A673 (cell line): ENCODE data around the gene SGCD. TPM values are rescaled to one million over a fixed set of nuclear protein-coding genes. Genes with fewer than 3 reads are reported as not detected.

Experiments
- BruUV-seq: library from RNA; stranded (reverse); fragments of 400-500 nt; replicated peaks from 2 replicates; lab custom pipeline; 2021; lab: Mats Ljungman, UMichigan
- CTCF ChIA-PET: fragments of 300-600 bp; sonication (Branson Sonifier 250); formaldehyde crosslinking; loops from one replicate; lab custom pipeline; 2022; ENCODE audit warnings: antibody characterized with exemption; lab: Charles Lee
- POLR2A ChIA-PET: fragments of 300-600 bp; sonication (Branson Sonifier 250); formaldehyde crosslinking; loops from one replicate; lab custom pipeline; 2022; ENCODE audit warnings: antibody characterized with exemption; ENCODE audit not compliant: low non-redundant PET; lab: Charles Lee
- DNase-seq: peaks from one replicate; pipeline ENCODE4 v3.0.0-alpha.2; 2015; ENCODE audit warnings: low spot score
- H3K27ac ChIP-seq: fragments of 200-600 bp; sonication (generic); 2 replicates; pipeline ENCODE4 v1.5.1; 2016; ENCODE audit warnings: mixed run types, low read depth, mild to moderate bottlenecking, mixed read lengths, antibody characterized with exemption, low read length; ENCODE audit not compliant: poor library complexity, severe bottlenecking
- H3K27me3 ChIP-seq: fragments of 200-600 bp; sonication (generic); replicated peaks from 2 replicates; pipeline ENCODE4 v1.6.1; 2017; ENCODE audit warnings: mixed run types, low read depth, mild to moderate bottlenecking, mixed read lengths, antibody characterized with exemption, low read length; ENCODE audit not compliant: insufficient read depth, poor library complexity
- H3K36me3 ChIP-seq: fragments of 200-600 bp; sonication (generic); 2 replicates; pipeline ENCODE4 v1.6.1; 2016; ENCODE audit warnings: mixed run types, mild to moderate bottlenecking, mixed read lengths, antibody characterized with exemption, low read length; ENCODE audit not compliant: insufficient read depth, poor library complexity, severe bottlenecking
- H3K4me1 ChIP-seq: fragments of 200-600 bp; sonication (generic); 2 replicates; pipeline ENCODE4 v1.6.1; 2017; ENCODE audit warnings: mixed run types, mild to moderate bottlenecking, mixed read lengths, antibody characterized with exemption, low read length; ENCODE audit not compliant: insufficient read depth, poor library complexity, severe bottlenecking
- H3K4me3 ChIP-seq: fragments of 200-600 bp; sonication (generic); 2 replicates; pipeline ENCODE4 v1.5.1; 2016; ENCODE audit warnings: low read depth, mixed run types, mild to moderate bottlenecking, mixed read lengths, low read length; ENCODE audit not compliant: poor library complexity, severe bottlenecking
- H3K9me3 ChIP-seq: fragments of 200-600 bp; sonication (generic); 2 replicates; pipeline ENCODE4 v1.6.1; 2016; ENCODE audit warnings: mixed run types, low read depth, mild to moderate bottlenecking, mixed read lengths, antibody characterized with exemption, low read length; ENCODE audit not compliant: poor library complexity, severe bottlenecking
- EZH2 ChIP-seq: fragments of 200-600 bp; sonication (generic); IDR thresholded peaks from 2 replicates; pipeline ENCODE4 v1.6.1; 2017; ENCODE audit warnings: borderline replicate concordance, low read depth, mild to moderate bottlenecking, mixed read lengths, antibody characterized with exemption, low read length; ENCODE audit not compliant: poor library complexity, severe bottlenecking
- intact Hi-C: fragments of 100-400 bp; cut with micrococcal nuclease; formaldehyde crosslinking; loops from one replicate; pipeline ENCODE4 v1.10.0; 2022; ENCODE audit not compliant: unreplicated experiment
- total RNA-seq: library from RNA; stranded (reverse); gene quantifications from 2 replicates; pipeline ENCODE4 v1.2.3, GENCODE V29; 2021
- TF ChIP-seq, protein P1 (sequence below): fragments of 300-800, 200-600 bp; sonication (generic); conservative IDR thresholded peaks from 2 replicates; pipeline ENCODE4 v1.5.1; 2017; ENCODE audit warnings: low read depth, mild to moderate bottlenecking, antibody characterized with exemption, low read length, moderate library complexity, mixed read lengths

SGCD gene
- total RNA-seq, 1 experiment from 2014 or later = 0.17 TPM

DNA sequence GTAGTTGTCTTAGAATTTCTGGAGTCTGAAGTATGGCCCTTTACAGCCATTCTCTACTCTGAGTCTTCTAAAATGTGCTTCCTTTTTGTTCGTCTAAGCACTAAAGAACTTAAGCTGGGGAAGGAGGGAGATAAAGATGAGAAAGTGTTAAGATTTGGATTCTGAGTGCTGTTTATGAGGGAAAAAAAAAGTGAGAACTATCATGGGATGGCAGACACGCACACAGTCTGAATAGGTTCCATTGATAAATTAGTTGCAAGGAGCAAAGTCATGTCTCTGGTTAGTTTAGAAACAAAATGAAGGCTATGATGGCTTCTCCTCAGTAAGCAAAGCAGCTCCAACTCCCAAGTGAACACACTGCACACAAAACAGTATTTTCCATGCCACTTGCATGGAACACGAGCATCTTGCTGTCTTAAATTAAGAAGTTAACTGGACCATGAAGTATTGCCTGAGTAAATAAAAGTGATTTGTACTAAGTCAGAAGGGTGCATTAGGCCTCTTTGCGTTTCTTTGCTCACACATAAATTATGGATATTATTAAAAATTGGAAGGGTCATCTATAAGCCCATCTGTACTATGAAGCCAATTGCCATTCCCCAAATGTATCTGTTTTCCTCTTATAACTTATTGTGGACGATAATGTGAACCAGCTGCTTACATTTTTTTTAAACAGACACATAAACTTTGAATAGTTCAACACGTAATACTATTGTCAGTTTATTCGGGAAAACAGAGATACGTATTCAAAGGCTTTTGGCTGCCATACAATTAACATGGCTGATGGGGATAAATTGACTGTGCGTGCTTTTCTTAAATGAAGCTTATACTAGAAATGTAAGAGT is 199.3 kb downstream of the SGCD start:
- intact Hi-C loops = no loop called here
- no peaks in the 10 kb centered on the region for H3K4me1 ChIP-seq
- H3K9me3 ChIP-seq = no peaks in the 10 kb centered on the region
- H3K36me3 ChIP-seq = no peaks in the 10 kb centered on the region
- H3K4me3 ChIP-seq = no peak overlapping the region
- TF ChIP-seq EZH2 = no peak
- TF ChIP-seq, protein P1, sequence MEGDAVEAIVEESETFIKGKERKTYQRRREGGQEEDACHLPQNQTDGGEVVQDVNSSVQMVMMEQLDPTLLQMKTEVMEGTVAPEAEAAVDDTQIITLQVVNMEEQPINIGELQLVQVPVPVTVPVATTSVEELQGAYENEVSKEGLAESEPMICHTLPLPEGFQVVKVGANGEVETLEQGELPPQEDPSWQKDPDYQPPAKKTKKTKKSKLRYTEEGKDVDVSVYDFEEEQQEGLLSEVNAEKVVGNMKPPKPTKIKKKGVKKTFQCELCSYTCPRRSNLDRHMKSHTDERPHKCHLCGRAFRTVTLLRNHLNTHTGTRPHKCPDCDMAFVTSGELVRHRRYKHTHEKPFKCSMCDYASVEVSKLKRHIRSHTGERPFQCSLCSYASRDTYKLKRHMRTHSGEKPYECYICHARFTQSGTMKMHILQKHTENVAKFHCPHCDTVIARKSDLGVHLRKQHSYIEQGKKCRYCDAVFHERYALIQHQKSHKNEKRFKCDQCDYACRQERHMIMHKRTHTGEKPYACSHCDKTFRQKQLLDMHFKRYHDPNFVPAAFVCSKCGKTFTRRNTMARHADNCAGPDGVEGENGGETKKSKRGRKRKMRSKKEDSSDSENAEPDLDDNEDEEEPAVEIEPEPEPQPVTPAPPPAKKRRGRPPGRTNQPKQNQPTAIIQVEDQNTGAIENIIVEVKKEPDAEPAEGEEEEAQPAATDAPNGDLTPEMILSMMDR = no peak
- H3K27me3 ChIP-seq = no peaks in the 10 kb centered on the region
- BruUV-seq = no TSS peak
- DNase-seq = no peak
- H3K27ac ChIP-seq = no peak overlapping the region
- CTCF ChIA-PET = no interaction called here
- POLR2A ChIA-PET = no interaction called here

DNA sequence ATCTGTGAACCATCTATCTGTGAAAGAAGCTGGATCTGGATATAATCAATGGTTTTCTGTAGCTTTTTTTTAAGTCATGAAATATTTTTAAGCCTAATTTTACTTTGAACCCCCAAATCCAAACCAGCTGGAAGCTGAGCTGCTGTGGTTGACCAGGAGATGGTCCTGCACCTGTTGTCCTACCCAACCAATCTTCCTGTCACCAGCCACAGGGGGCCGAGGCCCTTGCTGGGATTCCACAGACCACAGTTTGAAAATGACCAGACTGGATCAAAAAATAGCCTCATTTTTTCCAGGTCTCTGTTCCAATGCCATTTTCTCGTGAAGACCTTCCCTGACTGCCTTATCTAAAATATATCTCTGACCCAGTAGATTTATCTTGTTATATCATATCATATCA is 200.6 kb downstream of the SGCD start:
- intact Hi-C loops = no loop called here
- CTCF ChIA-PET = no interaction called here
- Histone ChIP-seq H3K4me3 (no peak overlapping the region), H3K27me3 (no peaks in the 10 kb centered on the region), H3K4me1 (no peaks in the 10 kb centered on the region), H3K36me3 (no peaks in the 10 kb centered on the region), H3K9me3 (no peaks in the 10 kb centered on the region), H3K27ac (no peak overlapping the region)
- BruUV-seq = no TSS peak
- TF ChIP-seq EZH2 = no peak
- TF ChIP-seq, protein P1 = no peak
- POLR2A ChIA-PET = no interaction called here
- DNase-seq = no peak

GRCh38 chr5:156528673-156529072 is 201.7 kb downstream of the SGCD start:
- H3K36me3 ChIP-seq = no peaks in the 10 kb centered on the region
- no peak for DNase-seq
- no peaks in the 10 kb centered on the region for H3K9me3 ChIP-seq
- H3K4me3 ChIP-seq = no peak overlapping the region
- H3K27me3 ChIP-seq = no peaks in the 10 kb centered on the region
- TF ChIP-seq, protein P1 = no peak
- TF ChIP-seq EZH2 = no peak
- ChIA-PET CTCF (no interaction called here), POLR2A (no interaction called here)
- intact Hi-C loops = no loop called here
- H3K4me1 ChIP-seq = no peaks in the 10 kb centered on the region
- BruUV-seq = no TSS peak
- no peak overlapping the region for H3K27ac ChIP-seq
